Mammary microvascular endothelial cell (primary cell): ENCODE data around the gene PPP4R1. TPM values are rescaled to one million over a fixed set of nuclear protein-coding genes. Genes with fewer than 3 reads are reported as not detected.

Experiments
- total RNA-seq: library from RNA; depleted of rRNA; stranded (reverse); fragments of >200 nt; gene quantifications from 2 replicates; pipeline ENCODE4 v1.2.3, GENCODE V29; 2015

Gene PPP4R1, protein sequence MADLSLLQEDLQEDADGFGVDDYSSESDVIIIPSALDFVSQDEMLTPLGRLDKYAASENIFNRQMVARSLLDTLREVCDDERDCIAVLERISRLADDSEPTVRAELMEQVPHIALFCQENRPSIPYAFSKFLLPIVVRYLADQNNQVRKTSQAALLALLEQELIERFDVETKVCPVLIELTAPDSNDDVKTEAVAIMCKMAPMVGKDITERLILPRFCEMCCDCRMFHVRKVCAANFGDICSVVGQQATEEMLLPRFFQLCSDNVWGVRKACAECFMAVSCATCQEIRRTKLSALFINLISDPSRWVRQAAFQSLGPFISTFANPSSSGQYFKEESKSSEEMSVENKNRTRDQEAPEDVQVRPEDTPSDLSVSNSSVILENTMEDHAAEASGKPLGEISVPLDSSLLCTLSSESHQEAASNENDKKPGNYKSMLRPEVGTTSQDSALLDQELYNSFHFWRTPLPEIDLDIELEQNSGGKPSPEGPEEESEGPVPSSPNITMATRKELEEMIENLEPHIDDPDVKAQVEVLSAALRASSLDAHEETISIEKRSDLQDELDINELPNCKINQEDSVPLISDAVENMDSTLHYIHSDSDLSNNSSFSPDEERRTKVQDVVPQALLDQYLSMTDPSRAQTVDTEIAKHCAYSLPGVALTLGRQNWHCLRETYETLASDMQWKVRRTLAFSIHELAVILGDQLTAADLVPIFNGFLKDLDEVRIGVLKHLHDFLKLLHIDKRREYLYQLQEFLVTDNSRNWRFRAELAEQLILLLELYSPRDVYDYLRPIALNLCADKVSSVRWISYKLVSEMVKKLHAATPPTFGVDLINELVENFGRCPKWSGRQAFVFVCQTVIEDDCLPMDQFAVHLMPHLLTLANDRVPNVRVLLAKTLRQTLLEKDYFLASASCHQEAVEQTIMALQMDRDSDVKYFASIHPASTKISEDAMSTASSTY
- total RNA-seq = 89.2 and 105 TPM in 2 replicates

DNA sequence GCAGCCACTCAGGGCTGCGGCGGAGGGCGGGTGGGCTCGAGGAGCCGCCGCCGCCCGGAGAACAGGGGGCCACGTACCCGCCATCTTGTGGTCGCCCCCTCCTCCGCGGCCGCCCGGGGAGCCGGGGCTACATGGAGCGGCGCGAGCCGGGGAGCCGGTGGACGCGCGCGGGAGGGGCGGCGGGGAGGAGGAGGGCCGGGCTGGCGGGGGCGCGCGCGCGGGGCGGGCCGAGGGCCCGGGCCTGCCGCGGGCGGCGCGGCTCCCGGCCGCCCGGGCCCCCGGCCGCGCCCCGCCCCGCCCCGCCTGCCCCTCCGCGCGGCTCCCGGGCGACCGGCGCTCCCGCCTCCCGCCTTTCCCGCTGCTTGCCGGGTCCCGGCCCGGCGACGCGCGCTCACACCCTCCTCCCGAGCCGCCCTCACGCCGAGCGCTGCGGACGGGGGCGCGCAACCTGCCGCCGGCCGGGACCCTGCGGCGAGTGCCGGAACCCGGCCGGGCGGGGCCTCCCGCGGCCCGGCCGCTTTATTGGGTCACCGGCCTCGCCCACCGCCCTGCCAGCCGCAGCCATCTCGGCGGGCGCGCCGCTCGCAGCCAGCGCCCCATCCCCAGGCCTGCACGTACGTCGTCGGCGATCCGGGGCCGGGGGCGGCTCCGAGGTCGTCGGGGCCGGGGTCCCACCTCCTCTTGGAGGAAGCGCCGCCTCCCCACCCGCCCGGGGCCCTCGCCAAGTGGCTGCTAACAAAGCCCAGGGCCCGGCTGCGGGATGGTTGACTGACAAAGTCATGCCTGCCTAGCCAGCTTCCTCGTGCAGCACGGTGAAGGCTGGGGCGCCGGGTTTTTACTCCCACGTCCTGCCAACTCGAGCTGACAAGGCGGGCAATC, at the start of gene PPP4R1:
PPP4R1 (minus strand) TSS at position 159 of the 879 bp plus-strand sequence; CDS start at position 84, 75 bp downstream.

Other genes with a start within 250 kb of the PPP4R1 start
- gene RALBP1, start 139.0 kb downstream of the PPP4R1 start, total RNA-seq = 81.4 and 85.1 TPM in 2 replicates
- 24.1 and 27.7 TPM in 2 replicates for gene RAB31, start 93.7 kb upstream of the PPP4R1 start, total RNA-seq